Hematopoietic multipotent progenitor cell treated with erythropoietin and hydrocortisone succinate and interleukin-3 and kit ligand, for 15 days (in vitro differentiated cells): Measurements from ENCODE around the gene C14orf119.
"Not testable (repeated sequence)": the region's sequence is repeated elsewhere in the genome, so short reads cannot be mapped to it uniquely, and the experiment has no call there.

Source experiments
- DNase-seq: peaks from one replicate; pipeline ENCODE4 v3.0.0-alpha.2; 2015; ENCODE audit warnings: low spot score

C14orf119 gene

GRCh38 chr14:23089498-23090253 is 5.6 kb upstream of the C14orf119 start:
- no peak for DNase-seq

- DNase-seq: no peak
Observed at GRCh38 chr14:23090254-23090636, 5.1 kb upstream of the C14orf119 start.

DNA sequence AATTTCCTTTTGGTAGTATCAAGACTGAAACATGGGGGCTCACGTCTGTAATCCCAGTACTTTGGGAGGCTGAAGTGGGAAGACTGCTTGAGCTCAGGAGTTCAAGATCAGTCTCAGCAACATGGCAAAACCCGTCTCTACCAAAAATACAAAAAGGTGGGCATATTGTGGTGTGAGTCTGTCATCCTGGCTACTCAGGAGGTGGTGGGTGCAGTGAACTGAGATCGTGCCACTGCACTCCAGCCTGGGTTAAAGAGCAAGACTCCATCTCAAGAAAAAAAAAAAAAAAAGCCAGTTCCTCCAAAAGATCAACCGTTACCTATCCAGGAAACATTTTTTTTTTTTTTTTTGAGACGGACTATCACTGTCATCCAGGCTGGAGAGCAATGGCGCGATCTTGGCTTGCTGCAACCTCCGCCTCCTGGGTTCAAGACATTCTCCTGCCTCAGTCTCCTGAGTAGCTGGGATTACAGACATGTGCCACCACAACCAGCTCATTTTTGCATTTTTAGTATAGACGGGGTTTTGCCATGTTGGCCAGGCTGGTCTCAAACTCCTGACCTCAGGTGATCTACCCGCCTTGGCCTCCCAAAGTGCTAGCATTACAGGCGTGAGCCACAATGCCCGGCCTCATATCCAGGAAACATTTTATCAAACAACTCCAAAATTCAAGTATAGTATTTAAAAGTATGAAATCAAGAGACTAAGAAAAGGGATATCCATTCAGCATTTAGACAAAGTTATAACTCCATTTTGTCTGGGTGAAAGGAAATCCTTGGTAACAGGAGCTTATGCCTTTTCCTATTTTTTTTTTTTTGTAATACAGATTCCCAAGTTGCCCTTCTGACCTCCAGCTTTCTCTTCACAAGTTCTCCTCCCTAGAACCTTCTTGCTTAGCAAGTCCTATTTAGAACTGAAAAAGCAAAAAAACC is 3.7 kb upstream of the C14orf119 start:
- DNase-seq: no peak

DNA sequence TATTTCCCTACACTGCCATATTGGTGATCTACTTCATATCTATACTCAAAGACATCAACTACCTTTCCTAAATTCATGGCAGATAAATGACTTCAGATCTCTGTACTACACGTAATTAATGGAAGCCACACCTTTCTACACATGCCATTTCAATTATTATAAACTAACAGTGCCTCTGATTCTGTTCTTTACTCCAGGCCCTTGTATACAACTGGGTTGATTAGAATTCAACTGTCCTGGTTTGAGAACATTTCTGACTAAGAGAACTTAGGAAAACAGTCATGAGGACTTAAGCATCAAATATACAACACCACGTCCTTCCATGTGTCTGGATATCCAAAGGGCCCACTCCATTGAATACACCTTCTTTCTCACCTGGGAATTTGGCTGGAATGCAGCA is 2.2 kb upstream of the C14orf119 start:
- no peak for DNase-seq

DNA sequence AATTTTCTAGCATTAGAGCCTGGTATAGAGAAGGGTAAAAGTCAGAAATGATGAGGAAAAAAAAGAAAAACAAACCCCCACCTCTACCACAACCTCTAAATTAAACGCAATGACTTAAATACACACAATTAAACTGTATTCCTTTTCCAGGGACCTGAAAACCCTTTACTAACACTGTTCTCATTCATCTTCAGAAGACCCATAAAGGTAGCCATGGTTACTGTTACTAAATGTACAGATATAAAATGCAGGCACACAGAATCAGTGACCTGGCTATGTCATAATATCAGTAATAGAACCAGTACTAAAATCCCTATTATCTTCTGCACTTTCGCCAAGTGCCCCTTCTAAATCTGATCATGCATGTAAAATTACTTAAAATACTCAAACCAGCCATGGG is 1.8 kb upstream of the C14orf119 start:
- DNase-seq: no peak

DNA sequence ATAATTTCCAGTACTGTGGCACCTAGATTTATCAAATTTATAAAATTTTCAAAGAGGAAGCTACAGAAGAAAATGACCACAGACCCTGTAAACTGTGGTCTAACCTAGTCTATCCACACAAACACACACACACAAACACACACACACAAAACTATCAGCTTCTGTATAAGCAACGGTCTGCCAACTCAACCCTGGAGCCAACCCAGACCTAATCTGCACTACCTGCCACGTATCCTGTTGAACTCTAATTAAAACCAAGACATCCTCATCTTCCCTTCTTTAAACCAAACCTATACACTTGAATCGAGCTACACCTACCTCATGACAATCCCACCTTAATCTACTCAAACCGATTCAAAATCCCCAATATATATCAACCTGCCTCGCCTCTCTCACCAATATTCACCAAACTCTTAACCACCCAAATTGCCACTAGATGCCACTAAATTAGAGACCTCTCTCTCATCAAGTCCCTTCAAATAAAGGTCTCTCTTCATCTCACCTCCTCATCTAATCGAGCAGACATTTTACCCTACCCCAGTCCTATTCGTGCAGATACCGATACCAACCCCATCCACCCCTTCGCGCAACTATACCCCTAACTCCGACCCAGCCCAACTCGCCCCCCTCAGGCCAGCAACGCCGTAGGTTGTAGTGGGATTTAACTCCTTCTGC is 1.2 kb upstream of the C14orf119 start:
- no peak for DNase-seq

DNA sequence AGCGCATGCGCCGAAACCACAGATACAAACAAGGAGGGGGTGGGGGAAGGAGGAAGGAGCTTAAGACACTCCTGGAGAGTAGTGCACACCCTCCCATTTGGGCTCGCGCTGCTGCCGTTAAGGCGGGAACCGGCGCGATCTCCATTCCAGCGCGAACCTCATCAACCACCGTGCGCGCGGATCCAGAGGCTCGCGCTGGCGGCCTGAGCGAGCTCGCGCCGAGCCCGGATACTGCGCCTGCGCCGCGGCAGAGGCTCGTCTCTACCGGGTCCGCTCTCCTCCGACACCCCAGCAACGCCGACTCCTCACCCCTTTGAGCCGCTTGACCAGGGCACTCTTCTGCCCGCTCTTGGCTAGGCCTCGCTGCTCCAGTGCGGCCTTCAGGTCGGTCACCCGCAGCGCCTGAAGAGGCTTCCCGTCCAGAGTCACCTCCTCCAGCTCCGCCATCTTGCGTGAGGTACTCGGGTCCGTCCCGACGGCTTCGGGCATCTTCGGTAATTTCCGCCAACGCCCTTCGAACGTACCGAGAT is 574 bp upstream of the C14orf119 start, which contains the start of gene ACIN1:
TSS of gene ACIN1 (minus strand) at position 471 of the 530 bp plus-strand sequence. CDS start at position 447, 24 bp downstream.
- peak; percentile 86 for DNase-seq

DNA sequence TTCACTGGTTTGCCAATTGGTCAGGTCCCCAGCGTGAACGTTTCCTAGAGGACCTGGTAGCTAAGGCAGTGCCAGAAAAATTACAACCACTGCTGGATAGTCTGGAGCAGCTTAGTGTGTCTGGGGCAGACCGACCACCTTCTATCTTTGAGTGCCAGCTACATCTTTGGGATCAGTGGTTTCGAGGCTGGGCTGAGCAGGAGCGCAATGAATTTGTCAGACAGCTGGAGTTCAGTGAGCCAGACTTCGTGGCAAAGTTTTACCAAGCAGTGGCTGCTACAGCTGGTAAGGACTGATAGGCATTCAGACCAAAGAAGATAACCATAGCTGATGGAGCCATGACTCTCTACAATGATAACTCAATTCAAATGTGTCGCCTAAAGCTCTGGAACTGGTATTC is 2.5 kb downstream of the C14orf119 start:
- peak; percentile 80 for DNase-seq

DNA sequence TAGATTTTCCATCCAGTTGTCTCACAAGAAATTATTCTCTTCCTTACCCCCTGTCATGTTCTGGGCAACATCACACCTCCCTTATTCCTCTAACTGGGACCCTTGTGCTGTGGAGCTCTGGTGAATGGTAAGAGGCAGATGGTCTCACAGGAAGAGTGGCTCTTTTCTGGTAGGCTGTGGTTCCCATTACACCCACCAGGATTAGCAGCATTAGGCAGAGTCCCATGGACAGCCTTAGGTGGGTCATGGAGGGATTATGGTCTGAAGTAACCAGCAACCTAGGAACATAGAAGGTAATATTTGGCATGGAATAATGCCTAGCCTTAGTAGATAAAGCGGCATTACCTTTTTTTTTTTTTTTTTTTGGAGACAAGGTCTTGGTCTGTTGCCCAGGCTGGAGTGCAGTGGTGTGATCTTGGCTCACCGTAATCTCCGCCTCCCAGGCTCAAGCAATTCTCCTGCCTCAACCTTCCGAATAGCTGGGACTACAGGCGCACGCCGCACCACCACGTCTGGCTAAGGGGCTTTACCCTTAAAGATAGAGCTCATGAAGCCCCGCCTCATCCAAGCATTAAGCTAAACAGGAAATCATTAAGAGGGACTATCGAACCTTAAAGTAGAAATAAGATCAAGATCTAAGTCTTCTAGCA is 4.0 kb downstream of the C14orf119 start:
- peak; percentile 53 for DNase-seq

GRCh38 chr14:23101213-23101970 is 6.1 kb downstream of the C14orf119 start:
- no peak for DNase-seq

DNA sequence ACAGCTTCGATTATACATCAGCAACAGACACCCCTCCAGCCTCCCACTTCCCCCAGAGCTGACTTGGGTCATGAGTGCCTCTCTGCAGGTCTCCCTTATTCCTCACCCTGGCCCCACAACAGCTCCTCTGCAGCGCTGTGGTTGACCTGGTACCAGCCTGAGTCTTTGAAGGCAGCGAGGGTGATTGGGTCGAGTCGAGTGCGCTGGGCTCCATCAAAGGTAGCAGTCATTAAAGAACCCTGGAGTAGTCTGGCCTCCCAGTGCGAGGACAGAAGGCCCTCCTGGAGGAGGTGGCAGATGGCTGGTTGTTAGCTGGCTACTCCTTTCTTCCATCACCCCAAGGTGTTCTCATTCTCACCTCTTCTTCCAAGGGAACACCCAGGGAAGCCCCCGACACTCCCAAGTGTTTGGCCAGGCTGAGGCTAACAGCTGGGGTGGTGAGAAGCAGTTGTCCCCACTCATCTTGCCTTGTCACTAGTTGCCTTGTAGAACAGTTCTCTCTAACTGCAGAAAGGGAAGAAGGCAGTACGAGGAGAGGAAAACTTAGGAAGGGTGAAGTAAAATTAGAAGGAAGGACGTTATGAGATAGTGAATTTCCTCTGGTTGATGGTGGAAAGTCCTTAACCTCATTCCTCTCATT is 6.8 kb downstream of the C14orf119 start:
- DNase-seq: no peak

DNA sequence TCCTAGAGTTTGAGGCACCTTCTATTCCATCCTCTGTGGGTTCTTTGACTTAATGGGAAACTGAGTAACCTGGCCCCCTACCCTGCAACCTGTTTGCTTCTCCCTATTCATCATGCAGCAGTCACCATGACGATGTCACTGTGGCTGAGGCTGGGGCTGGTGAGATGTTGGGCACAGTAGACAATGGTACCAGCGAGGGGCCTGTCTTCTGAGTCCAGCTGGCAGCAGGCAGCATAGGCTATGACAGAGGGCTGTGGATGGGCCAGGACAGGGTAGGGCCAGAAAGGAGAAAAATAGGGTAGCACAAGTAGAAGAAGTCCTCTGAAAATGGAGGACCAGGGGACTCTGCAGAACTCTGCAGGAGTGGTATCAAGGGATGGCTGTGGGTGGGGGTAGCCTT is 7.5 kb downstream of the C14orf119 start:
- no peak for DNase-seq

GRCh38 chr14:23103581-23103980 is 8.3 kb downstream of the C14orf119 start:
- no peak for DNase-seq

DNA sequence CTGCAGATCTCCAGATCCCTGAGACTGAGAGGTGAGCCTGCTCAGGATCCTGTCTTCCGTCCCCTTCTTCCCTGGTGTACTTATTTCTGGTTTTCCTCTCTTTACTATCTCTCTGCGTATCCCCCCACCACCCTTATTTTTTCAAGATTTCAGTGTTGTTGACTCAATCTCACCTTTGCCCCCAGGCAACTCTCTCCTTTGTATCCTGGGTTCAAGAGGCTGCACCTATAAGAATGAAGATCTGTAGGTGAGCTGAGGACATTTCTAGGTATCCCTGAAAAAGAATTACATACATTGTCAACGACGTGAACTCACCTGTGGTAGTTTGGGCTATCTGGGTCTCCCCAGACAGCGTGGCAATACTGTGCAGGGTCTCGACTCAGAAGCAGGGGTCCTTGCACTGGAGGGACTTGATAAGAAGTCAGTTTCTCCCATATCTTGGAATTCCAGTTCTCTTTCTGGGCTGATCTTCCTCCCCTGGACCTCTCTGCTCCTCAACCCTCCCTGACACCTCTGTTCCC is 8.8 kb downstream of the C14orf119 start:
- no peak for DNase-seq

DNA sequence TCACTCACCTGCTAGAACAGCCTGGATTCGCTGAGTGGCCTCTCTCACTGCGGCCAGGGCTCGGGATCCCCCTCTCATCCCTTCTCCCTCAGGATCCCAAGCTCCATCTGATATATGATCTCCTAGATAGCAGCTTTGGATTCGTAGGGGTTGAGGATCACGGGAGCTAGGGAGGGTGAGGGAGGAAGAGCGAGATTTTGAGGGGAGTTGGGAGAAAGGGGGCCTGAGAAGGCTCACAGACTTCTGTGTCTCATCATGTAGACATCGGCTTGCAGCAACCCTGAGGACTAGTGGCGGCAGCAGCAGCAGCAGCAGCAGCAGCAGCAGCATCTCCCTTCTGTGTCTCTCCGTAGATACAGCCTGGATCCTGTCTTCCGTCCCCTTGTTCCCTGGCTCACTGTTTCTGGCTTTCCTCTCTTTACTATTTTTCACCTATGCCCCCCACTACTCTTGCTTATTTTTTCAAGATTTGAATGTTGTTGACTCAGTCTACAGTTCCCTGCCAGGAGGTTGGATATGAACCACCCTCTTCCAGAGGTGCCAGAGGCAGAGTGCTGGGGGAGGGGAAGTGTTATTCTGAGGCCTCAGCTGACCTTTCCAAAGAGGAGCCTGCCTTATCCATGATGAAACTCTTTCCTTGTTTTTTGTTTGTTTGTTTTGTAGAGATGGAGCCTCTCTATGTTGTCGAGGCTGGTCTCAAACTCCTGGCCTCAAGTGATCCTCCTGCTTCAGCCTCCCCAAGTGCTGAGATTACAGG is 9.5 kb downstream of the C14orf119 start, which contains the start of gene CIROP:
TSS of gene CIROP (minus strand) at position 399 of the 757 bp plus-strand sequence. CDS start at position 330, 69 bp downstream.
- no peak for DNase-seq

- no peak for DNase-seq
Observed at GRCh38 chr14:23105348-23105824, 10.1 kb downstream of the C14orf119 start.

DNA sequence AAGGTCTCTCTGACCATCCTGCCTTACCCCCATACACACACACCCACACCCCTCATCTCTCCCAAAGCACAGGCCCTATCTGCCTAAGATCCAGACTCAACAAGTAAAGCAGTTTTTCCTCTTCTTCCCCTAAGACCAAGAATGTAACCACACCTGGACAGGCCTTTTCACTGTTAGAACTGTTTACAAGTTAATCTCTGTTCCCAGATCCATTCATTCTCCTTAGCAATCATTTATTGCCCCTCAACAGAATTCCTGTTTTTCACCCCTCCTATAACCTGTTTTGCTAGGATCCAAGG is 11.4 kb downstream of the C14orf119 start:
- DNase-seq: no peak

GRCh38 chr14:23107620-23108019 is 12.3 kb downstream of the C14orf119 start:
- DNase-seq: not testable (repeated sequence)

GRCh38 chr14:23108169-23108568 is 12.9 kb downstream of the C14orf119 start:
- DNase-seq: not testable (repeated sequence)
